ENCODE measurements around the gene HERC2.
"Not testable (repeated sequence)": the region's sequence is repeated elsewhere in the genome, so short reads cannot be mapped to it uniquely, and the experiment has no call there.

HERC2 gene

DNA sequence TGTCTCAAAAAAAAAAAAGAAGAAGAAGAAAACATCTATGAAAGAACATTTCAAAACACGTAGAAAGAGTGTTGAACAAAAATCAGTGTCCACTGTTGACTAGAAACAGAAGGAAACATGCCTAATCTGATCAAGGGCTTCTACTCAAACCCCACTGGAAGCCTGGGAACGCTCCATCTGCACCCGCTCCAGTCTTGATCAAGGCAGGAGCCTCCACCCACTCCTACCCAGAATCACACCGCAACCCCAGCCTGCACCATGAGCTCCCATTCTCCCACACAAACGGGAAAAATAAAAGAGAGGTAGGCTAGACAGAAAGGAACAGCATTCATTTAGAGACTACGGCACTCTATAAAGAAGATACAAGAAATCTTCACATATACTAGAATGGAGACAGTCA is 181.9 kb downstream of the HERC2 start:
- TF ChIP-seq, protein P1, sequence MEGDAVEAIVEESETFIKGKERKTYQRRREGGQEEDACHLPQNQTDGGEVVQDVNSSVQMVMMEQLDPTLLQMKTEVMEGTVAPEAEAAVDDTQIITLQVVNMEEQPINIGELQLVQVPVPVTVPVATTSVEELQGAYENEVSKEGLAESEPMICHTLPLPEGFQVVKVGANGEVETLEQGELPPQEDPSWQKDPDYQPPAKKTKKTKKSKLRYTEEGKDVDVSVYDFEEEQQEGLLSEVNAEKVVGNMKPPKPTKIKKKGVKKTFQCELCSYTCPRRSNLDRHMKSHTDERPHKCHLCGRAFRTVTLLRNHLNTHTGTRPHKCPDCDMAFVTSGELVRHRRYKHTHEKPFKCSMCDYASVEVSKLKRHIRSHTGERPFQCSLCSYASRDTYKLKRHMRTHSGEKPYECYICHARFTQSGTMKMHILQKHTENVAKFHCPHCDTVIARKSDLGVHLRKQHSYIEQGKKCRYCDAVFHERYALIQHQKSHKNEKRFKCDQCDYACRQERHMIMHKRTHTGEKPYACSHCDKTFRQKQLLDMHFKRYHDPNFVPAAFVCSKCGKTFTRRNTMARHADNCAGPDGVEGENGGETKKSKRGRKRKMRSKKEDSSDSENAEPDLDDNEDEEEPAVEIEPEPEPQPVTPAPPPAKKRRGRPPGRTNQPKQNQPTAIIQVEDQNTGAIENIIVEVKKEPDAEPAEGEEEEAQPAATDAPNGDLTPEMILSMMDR (IDR thresholded peaks at IDR 0.05; ENCODE audit: poor library complexity, severe bottlenecking) = no peak
- no peaks in the 10 kb centered on the region for H3K27me3 ChIP-seq (ENCODE audit: insufficient read depth, poor library complexity, severe bottlenecking)
- H3K27ac ChIP-seq (ENCODE audit: poor library complexity, severe bottlenecking) = no peak overlapping the region
- no peaks in the 10 kb centered on the region for H3K9me3 ChIP-seq (ENCODE audit: severe bottlenecking)
- no peak for ATAC-seq (ENCODE audit: low read depth)
- H3K4me3 ChIP-seq (ENCODE audit: severe bottlenecking) = no peak overlapping the region
- DNase-seq (ENCODE audit: low spot score) = no peak
- peaks cover 59% of the 10 kb centered on the region for H3K36me3 ChIP-seq (ENCODE audit: low read depth)
- H3K4me1 ChIP-seq (ENCODE audit: insufficient read depth, poor library complexity, severe bottlenecking) = no peaks in the 10 kb centered on the region

DNA sequence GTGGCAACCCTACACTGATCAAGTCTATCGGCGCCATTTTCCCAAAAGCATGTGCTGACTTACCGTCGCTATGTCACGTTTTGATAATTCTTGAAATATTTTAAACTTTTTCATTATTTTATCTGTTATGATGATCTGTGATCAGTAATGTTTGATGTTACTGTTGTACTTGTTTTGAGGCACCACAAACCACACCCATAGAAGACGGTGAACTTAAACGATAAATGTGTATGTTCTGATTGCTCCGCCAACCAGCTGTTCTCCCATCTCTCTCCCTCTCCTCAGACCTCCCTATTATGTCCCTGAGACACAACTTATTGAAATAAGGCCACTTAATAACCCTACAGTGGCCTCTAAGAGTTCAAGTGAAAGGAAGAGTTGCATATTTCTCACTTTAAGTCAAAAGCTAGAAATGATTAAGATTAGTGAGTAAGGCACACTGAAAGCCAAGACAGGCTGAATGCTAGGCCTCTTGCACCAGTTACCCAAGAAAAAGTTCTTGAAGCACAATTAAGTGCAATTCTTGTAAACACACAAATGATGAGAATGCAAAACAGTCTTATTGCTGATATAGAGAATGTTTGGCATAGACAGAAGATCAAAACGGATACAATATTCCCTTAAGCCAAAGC is 184.5 kb downstream of the HERC2 start:
- not testable (repeated sequence) for DNase-seq (ENCODE audit: low spot score); ATAC-seq (ENCODE audit: low read depth); H3K4me3 ChIP-seq (ENCODE audit: severe bottlenecking); H3K27ac ChIP-seq (ENCODE audit: poor library complexity, severe bottlenecking); H3K4me1 ChIP-seq (ENCODE audit: insufficient read depth, poor library complexity, severe bottlenecking); H3K27me3 ChIP-seq (ENCODE audit: insufficient read depth, poor library complexity, severe bottlenecking); H3K9me3 ChIP-seq (ENCODE audit: severe bottlenecking)
- H3K36me3 ChIP-seq (ENCODE audit: low read depth) = peaks cover 55% of the 10 kb centered on the region

DNA sequence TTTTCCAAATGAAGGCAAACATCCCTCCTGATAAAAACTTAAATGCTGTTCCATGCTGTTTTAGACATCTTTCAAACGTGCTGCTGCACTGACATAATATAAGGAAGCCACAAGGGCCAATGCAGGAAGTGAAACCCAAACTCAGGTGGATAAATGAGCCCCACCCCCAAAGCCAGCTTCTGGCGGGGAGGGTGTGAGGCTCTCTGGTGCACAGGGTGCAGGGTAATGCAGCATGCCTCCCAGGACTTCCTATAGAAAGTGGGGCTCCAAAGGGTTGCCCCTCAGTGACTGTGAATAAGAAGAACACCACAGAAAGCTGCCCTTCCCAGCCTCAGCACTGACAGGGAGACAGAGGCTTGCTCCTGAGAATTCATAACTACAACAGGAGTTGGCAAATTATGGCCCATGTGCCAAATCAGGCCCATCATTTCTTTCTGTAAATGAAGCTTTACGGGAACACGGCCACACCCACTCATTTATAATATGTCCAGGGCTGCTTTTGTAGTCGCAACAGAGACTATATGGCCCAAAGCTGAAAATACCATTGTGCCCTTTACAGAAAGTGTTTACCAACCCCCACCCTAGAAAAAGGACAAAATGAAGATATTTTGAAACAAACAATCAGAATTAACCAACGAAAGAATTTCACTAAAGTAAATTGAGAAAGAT is 185.6 kb downstream of the HERC2 start:
- H3K4me3 ChIP-seq (ENCODE audit: severe bottlenecking); H3K4me1 ChIP-seq (ENCODE audit: insufficient read depth, poor library complexity, severe bottlenecking); H3K9me3 ChIP-seq (ENCODE audit: severe bottlenecking); H3K27ac ChIP-seq (ENCODE audit: poor library complexity, severe bottlenecking); H3K27me3 ChIP-seq (ENCODE audit: insufficient read depth, poor library complexity, severe bottlenecking); ATAC-seq (ENCODE audit: low read depth); DNase-seq (ENCODE audit: low spot score): not testable (repeated sequence)
- H3K36me3 ChIP-seq (ENCODE audit: low read depth) = peaks cover 58% of the 10 kb centered on the region

DNA sequence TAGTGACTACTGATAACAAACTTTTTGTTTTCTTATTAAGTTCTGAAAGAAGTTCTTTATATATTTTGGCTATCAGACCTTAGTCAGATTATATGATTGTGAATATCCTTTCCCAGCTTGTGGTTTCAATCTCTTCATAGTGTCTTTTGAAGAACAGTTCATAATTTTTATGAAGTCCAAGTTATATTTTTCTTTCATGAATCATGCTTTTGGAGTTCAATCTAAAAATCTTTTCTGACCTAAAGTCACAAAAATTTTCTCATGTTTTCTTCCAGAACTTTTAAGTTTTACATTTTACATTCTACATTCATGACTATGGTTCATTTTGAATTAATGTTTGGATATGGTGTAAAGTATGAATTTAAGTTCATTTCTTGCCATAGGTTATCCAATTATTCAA is 188.7 kb downstream of the HERC2 start:
- H3K27ac ChIP-seq (ENCODE audit: poor library complexity, severe bottlenecking) = no peak overlapping the region
- DNase-seq (ENCODE audit: low spot score) (no peak), ATAC-seq (ENCODE audit: low read depth) (no peak)
- H3K27me3 ChIP-seq (ENCODE audit: insufficient read depth, poor library complexity, severe bottlenecking) = no peaks in the 10 kb centered on the region
- H3K4me3 ChIP-seq (ENCODE audit: severe bottlenecking) = no peak overlapping the region
- H3K4me1 ChIP-seq (ENCODE audit: insufficient read depth, poor library complexity, severe bottlenecking) = no peaks in the 10 kb centered on the region
- H3K9me3 ChIP-seq (ENCODE audit: severe bottlenecking) = no peaks in the 10 kb centered on the region
- peaks cover 58% of the 10 kb centered on the region for H3K36me3 ChIP-seq (ENCODE audit: low read depth)
- TF ChIP-seq, protein P1 (IDR thresholded peaks at IDR 0.05; ENCODE audit: poor library complexity, severe bottlenecking) = no peak

DNA sequence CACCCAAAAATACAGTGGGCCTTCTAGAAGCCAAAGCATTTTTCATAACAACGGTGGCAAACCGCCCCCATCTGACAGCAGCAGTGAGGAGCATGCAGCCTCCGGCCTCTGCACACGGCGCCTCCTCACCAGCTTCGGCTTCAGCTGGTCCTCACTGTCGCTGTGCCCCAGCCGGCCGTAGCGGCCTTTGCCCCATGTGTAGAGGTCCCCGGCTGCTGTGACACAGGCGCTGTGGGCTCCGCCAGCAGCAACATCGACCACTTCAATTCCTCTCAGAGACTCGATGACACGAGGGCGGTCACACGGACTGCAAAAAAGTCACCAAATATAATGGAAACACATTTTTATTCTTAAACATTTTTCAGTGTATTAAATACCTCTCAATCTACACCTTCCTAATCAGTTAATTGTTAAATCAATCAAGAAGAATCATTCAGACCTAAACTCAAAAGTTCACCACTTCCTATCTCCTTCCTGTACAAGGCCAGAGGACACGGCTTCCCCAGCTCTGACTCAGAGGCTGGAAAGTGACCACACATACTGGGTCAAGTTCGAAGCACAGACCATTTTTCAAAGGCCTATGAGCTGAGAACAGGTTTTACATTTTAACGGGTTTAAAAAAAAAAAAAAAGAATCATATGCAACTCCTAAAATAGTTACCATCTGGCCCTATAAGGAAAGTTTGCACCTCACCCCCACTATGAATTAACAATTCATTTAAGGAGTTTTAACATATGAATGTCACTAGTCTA is 189.3 kb downstream of the HERC2 start:
- Histone ChIP-seq H3K36me3 (ENCODE audit: low read depth) (peaks cover 55% of the 10 kb centered on the region), H3K4me3 (ENCODE audit: severe bottlenecking) (no peak overlapping the region), H3K9me3 (ENCODE audit: severe bottlenecking) (no peaks in the 10 kb centered on the region), H3K27ac (ENCODE audit: poor library complexity, severe bottlenecking) (no peak overlapping the region), H3K27me3 (ENCODE audit: insufficient read depth, poor library complexity, severe bottlenecking) (no peaks in the 10 kb centered on the region), H3K4me1 (ENCODE audit: insufficient read depth, poor library complexity, severe bottlenecking) (no peaks in the 10 kb centered on the region)
- ATAC-seq (ENCODE audit: low read depth) (no peak), DNase-seq (ENCODE audit: low spot score) (no peak)
- TF ChIP-seq, protein P1 (IDR thresholded peaks at IDR 0.05; ENCODE audit: poor library complexity, severe bottlenecking) = no peak
